Stimulated activated CD4-positive, alpha-beta T cell treated with anti-CD3 and anti-CD28 coated beads, Interleukin-4, amount 100 ng/mL, for 24 hours (primary cell): ENCODE results near the gene R3HCC1L.
"Not testable (repeated sequence)": the region's sequence is repeated elsewhere in the genome, so short reads cannot be mapped to it uniquely, and the experiment has no call there.

Source experiments
- DNase-seq: peaks from one replicate; pipeline ENCODE4 v3.0.0-alpha.2; 2020

R3HCC1L gene

GRCh38 chr10:98133075-98133752 is 1.2 kb upstream of the R3HCC1L start:
- DNase-seq = not testable (repeated sequence)

GRCh38 chr10:98134117-98134430 is 383 bp upstream of the R3HCC1L start:
- DNase-seq = no peak

GRCh38 chr10:98135222-98135899 is 904 bp downstream of the R3HCC1L start:
- DNase-seq = no peak

DNA sequence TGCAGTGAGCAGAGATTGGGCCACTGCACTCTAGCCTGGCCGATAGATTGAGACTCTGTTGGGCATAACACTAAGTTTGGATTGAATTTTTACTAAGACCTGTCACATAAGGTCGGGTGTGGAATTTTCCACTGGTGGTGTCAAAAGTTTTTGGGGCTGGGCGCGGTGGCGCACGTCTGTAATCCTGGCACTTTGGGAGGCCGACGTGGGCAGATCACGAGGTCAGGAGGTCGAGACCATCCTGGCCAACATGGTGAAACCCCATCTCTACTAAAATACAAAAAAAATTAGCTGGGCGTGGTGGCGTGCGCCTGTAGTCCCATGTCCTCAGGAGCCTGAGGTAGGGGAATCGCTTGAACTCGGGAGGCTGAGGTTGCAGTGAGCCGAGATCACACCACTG is 2.3 kb downstream of the R3HCC1L start:
- not testable (repeated sequence) for DNase-seq

- no peak for DNase-seq
These were observed 3.6 kb downstream of the R3HCC1L start for GRCh38 chr10:98138031-98138430.

DNA sequence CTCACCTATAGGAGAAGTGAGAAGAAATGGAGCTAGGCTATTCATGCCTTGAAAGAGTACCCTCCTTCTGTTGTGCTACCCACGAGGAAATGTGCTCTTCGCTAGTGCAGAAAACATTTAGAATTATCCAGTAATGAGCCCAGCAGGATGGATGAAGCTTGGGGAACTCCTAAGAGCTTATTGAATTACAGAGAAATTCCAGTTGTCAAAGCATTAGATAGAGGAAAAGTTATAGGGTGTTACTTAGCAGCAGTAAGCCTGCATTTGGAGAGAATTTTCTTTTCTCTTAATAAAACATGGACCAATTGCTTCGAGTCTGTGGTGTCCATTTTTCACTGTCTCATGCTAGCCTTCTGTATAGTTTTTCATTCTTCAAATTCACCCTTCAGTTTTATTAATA is 5.0 kb downstream of the R3HCC1L start:
- DNase-seq = no peak

- DNase-seq = peak; percentile 13
These were observed 7.1 kb downstream of the R3HCC1L start for GRCh38 chr10:98141484-98142073.

- no peak for DNase-seq
These were observed 10.5 kb downstream of the R3HCC1L start for GRCh38 chr10:98144985-98145384.

DNA sequence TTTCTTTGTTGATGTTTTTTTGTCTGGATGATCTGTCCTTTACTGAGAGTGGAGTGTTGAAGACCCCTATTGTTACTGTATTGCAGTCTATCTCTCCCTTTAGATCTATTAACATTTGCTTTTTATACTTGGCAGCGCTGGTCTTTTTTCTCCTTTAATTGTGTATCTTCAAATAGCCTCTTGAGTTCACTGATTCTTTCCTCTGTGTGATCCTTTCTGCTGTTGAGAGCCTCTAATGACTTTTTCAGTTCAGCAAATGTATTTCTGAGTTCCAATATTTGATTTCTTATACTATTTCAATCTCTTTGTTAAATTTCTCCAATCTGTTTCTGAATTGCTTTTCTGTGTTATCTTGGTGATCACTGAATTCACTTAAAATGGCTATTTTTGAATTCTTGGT is 15.4 kb downstream of the R3HCC1L start:
- no peak for DNase-seq

GRCh38 chr10:98150544-98150943 is 16.1 kb downstream of the R3HCC1L start:
- DNase-seq = no peak

DNA sequence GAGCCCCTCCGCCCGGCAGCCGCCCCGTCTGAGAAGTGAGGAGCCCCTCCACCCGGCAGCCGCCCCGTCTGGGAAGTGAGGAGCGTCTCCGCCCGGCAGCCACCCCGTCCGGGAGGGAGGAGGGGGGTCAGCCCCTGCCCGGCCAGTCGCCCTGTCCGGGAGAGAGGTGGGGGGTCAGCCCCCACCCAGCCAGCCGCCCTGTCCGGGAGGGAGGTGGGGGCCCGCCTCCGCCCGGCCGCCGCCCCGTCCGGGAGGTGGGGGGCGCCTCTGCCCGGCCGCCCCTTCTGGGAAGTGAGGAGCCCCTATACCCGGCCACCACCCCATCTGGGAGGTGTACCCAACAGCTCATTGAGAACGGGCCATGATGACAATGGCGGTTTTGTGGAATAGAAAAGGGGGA is 18.3 kb downstream of the R3HCC1L start:
- not testable (repeated sequence) for DNase-seq

GRCh38 chr10:98153213-98153958 is 18.9 kb downstream of the R3HCC1L start:
- not testable (repeated sequence) for DNase-seq

DNA sequence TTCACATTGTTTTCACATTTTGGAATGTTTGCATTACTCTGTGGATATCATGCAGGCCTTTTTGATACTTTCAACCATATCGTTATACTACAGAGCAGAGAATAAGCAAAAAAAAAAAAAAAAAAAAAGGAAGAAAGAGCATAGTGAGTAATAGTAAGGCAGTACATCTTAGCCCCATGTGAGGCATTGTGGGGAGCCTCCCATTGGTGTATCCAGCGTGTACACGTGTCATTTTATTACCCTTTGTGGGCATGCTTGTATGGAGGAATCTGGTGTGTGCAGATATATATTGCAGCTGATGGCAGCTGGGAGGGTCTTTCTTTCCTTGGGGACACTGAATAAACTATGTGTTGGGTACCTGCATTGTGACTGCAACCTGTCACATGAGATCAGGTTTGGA is 19.6 kb downstream of the R3HCC1L start:
- DNase-seq = no peak

- DNase-seq = no peak
These were observed 24.1 kb downstream of the R3HCC1L start for GRCh38 chr10:98158576-98158975.

DNA sequence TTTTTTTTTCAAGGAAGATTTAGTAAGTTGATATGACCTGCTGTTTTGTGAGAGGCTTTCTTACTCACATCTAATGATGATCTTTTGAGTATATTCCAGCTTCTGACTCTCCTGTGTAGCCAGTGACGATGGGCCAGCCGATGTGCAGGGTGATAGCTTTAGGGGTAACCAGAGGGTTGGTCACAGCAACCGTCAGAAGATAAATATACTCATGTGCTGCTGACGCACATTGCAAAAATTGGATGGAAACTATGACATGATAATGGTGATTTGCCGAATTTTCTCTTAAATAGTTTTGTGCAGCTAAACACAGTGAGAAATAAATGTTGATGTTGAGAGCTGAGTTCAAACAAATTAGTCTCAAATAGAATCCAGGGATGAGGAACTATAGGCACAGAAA is 29.5 kb downstream of the R3HCC1L start:
- DNase-seq = no peak

DNA sequence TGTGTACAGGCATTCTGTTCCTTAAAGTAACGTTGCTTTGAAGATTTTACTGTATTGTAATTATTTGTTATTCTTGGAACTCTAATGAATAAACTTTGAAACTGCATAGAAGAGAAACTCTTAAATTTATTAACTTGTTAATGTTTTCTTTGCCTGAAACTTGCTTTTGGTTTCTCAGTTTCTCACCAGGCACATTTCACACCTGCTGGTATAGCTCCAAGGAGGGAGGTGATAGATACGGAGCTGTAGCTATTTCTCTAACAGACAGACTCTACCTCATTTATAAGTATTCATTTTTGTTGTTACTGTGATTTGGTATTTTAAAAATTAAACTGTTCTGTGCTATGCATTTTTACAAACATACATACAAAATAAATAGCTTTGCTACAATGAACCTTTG is 32.7 kb downstream of the R3HCC1L start:
- DNase-seq = no peak

- no peak for DNase-seq
These were observed 33.7 kb downstream of the R3HCC1L start for GRCh38 chr10:98168147-98168546.

DNA sequence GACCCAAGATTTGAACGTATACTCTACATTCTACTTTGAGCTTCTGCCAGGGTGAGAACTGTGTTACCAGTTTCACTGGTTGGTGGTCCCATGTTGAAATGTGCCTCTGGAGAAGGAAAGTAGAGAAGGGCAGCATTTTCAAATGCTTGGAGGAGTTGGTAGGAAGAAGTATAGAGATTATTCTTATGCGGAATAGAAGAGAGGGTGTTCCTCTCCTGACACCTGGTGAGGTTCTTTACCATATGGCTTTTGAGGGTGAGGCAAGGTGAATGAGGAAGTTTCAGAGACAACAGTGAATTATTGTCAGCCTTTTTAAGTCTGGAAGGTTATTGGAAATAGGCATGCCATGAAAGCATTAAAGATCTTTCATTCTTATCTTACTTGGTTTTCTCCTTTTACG is 34.3 kb downstream of the R3HCC1L start:
- DNase-seq = no peak

GRCh38 chr10:98169379-98169778 is 34.9 kb downstream of the R3HCC1L start:
- no peak for DNase-seq

- peak; percentile 18 for DNase-seq
These were observed 36.0 kb downstream of the R3HCC1L start for GRCh38 chr10:98170249-98171117.

- no peak for DNase-seq
These were observed 37.6 kb downstream of the R3HCC1L start for GRCh38 chr10:98172073-98172472.

DNA sequence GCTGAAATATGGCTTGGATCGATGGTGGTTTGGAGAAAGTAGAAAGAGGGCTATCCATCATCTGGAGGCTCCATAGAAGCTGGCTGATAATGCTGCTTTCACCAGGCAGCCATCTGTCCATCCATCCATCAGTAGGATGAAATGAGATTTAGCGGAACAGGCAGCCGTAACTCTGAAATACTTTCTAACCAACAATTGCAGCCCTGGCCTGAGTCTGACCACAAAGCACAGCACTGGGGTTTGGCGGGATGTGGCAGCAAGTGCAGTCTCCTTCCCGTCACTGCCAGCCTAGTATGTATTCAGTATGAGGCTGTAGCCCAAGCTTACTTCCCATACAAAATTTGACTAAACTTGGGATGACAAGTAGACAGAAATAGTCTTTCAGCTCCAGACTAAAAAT is 38.0 kb downstream of the R3HCC1L start:
- no peak for DNase-seq

- no peak for DNase-seq
These were observed 38.8 kb downstream of the R3HCC1L start for GRCh38 chr10:98173260-98173659.
